ENCODE data around the gene PCDH7.
A peak's percentile ranks its signal among the peaks of the same experiment; 100 is the strongest.

PCDH7 gene

GRCh38 chr4:30728311-30728710 lies 8.1 kb downstream of the PCDH7 start:
- no peak for DNase-seq

GRCh38 chr4:30743897-30744296 lies 23.7 kb downstream of the PCDH7 start:
- no peak for DNase-seq

GRCh38 chr4:30744386-30744785 lies 24.2 kb downstream of the PCDH7 start:
- DNase-seq: no peak

DNA sequence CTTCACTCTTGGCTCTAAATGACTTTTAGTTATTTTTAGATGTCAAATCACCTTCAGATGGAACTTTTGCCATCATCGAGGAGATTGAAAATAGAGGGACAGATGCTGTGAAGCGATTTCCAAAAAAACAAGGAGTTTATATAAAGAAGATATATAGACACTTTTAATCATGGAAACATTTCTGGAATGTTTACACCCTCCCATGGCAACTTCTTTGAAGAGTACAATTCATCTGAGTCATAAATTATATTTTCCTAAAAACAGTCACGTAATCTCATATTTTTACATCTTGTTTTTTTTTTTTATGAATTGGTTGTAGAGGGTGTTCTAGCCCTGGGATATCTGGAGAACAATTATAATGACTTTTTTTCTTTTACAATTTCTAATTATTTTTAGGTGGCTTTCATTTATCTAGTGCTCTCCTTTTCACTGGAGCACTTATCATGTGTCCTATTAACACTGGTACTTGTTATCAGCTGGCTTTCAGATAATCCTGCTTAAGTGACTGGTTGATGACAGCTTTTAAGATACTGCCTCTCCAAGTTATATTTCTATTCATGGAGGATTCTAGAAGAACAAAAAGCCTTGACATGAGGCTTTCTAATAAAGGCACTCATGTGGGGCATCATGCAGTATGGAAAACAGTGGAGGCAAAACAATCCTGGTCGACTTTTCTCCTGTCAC lies 24.9 kb downstream of the PCDH7 start:
- no peak for DNase-seq

- no peak for DNase-seq
Measured at GRCh38 chr4:30746735-30747134, 26.6 kb downstream of the PCDH7 start.

DNA sequence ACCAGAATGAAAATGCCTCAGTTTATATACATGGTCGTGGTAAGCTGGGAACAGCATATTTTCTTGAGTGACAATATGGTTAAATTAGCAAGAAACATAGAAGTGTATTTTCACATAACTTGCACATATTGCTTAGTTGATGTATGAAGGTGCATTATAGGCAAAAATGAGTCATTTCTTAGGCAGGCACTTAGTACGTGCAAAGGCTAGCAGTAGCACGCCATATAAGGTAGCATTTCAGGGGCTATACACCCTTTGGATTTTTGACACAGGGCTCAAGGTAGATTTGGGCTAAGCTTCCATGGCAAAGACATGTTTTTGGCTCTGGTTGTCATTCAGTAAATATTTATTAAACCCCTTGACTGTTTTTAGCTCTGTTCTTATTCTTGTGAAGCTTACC lies 33.1 kb downstream of the PCDH7 start:
- DNase-seq: no peak

- no peak for DNase-seq
Measured at GRCh38 chr4:30754021-30754420, 33.9 kb downstream of the PCDH7 start.

DNA sequence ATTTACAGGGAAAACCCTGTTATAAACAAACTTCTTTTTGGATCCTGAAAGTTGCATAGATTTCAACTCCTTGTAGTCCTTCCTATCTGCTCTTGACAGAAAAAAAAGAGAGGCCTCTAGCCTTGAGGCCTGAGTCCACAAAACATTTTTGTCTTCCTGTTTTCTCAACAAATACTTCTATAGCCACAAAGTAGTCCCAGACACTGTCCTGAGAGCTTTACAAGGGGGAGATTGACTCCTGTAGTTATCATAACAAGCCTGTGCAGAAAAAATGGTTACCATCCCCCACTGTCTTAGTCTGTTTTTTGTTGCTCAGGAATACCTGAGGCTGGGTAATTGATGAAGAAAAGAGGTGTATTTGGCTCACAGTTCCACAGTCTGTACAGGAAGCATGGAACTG lies 35.2 kb downstream of the PCDH7 start:
- no peak for DNase-seq

DNA sequence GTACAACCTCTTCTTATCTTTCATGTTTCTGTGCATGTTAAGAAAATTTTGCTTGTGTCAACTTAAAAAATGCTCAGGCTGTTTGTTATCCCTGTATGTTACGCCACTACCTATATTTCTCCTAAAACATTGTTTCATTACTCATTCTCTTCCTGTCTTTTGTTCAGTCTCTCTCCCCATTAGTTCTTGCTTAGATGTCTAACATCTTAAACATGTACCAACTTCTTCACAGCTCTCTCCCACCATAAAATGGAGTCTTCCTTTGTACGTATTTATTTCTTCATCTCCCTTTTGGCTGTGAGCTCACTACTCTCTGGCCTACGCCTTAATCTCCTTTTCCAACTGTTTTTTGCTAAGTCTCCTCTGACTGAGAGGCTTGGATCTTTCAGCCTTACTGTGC lies 36.4 kb downstream of the PCDH7 start:
- no peak for DNase-seq

- DNase-seq: no peak
Measured at GRCh38 chr4:30757357-30757756, 37.2 kb downstream of the PCDH7 start.

DNA sequence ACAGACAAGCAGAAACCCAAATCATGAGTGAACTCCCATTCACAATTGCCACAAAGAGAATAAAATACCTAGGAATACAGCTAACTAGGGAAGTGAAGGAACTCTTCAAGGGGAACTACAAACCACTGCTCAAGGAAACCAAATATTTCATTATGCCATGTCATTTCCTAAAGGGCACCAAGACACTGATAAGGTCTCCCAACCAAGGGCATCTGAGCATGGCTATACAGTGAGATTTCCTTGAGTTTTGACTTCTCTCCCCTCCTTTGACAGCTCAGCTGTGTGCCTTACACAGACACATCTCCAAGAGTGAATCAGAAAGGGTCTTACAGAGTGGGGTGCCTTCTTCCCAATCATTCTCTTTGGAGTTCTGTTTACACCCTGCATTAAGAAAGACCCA lies 40.4 kb downstream of the PCDH7 start:
- DNase-seq: no peak

- no peak for DNase-seq
Measured at GRCh38 chr4:30763321-30763727, 43.2 kb downstream of the PCDH7 start.

- no peak for DNase-seq
Measured at GRCh38 chr4:30765022-30765421, 44.9 kb downstream of the PCDH7 start.

DNA sequence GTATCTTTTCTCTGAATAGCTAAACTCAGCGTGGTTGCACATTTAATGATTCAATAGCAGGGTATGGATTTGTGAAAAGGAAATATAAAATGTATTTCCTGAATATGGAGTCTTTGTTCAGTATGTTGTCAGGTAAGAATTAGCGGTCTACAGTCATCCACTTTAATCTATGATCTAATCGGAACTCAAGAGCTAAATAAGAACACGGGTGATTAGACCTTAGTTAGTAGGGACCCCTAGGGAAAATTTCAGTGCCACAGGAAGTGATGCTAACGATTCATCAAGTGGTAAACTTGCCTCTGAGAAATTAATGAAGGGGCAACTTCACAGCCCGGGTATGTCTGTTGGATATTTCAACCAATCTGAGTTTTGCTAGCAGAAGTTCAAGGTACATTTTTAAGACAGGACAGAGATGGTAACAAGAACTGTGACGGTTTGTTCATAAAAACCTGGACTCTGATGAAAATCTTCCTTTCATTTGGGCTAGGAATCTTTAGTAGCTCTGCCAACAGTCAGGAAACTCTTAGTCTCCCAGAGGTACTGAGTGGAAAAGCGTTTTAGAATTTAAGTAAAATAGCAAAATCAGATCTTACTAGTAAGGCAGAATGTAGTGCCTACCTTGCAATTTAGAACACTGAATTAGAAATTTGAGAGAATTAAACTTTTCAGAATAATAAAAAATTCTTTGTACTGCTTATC lies 47.1 kb downstream of the PCDH7 start:
- DNase-seq: no peak

DNA sequence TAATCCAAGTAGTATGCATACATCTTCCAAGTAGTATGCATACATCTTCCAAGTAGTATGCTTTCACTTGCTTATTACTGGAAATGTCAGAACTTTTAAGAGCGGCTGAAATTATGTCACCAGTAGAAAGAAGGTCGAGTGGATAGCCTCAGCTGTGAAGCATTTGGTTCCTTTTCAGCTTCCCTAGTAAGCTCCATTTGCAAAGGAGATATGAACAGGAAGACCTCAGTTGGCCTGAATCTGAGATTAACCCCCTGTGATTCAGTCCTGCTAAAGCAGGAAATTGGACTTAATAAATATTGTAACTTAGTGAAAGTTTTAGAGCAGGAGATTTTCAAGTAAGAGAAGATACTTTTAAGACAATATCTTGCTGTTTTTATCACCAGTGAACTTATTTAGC lies 48.1 kb downstream of the PCDH7 start:
- DNase-seq: peak; percentile 49

GRCh38 chr4:30769093-30769492 lies 48.9 kb downstream of the PCDH7 start:
- no peak for DNase-seq

- DNase-seq: no peak
Measured at GRCh38 chr4:30770049-30770549, 49.9 kb downstream of the PCDH7 start.

GRCh38 chr4:30770812-30771211 lies 50.6 kb downstream of the PCDH7 start:
- no peak for DNase-seq

- DNase-seq: no peak
Measured at GRCh38 chr4:30776451-30776850, 56.3 kb downstream of the PCDH7 start.

DNA sequence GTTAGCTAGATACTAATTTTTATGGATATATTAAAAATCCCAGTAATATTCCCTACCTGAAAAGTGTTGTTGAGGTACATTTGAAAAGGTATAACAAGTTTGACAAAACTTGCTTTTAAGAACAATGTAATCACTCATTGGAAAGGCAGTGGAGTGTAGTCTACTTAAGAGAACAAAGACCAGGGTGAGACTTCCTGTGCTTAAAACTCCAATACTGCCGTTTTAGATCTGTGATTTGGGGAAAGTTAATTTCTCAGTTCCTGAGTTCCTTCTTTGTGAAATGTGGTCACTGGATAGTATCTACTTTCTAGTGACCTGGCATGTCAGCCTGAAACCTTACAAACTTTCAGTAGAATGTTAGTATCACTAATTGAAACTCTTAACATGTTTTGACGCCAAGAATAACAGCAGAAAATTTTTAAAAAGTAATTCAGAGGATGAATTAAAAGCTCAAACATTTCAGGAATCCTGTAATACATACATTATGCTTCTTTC lies 56.8 kb downstream of the PCDH7 start:
- DNase-seq: no peak

Measured in femur (tissue), 1 donor.